Astrocyte of the cerebellum (primary cell): ENCODE results near the gene ALG2.
"Not testable (repeated sequence)": the region's sequence is repeated elsewhere in the genome, so short reads cannot be mapped to it uniquely, and the experiment has no call there.

Source experiments
- DNase-seq: peaks from one replicate; pipeline ENCODE4 v3.0.0-alpha.2; 2011; ENCODE audit warnings: low read depth
- H3K4me3 ChIP-seq: 2 replicates; pipeline ENCODE4 v1.5.1; 2011; ENCODE audit warnings: mild to moderate bottlenecking, low read depth, low read length, moderate library complexity
- in situ Hi-C: cut with HindIII; loops from 2 replicates; pipeline ENCODE4 v1.10.0; 2017; ENCODE audit warnings: low sequenced_read_pairs
- TF ChIP-seq, protein P1 (sequence below): IDR thresholded peaks from 2 replicates; pipeline ENCODE4 v1.5.1; 2012; ENCODE audit warnings: low read length, low read depth, moderate library complexity, mild to moderate bottlenecking; ENCODE audit errors: missing control alignments

Gene ALG2

DNA sequence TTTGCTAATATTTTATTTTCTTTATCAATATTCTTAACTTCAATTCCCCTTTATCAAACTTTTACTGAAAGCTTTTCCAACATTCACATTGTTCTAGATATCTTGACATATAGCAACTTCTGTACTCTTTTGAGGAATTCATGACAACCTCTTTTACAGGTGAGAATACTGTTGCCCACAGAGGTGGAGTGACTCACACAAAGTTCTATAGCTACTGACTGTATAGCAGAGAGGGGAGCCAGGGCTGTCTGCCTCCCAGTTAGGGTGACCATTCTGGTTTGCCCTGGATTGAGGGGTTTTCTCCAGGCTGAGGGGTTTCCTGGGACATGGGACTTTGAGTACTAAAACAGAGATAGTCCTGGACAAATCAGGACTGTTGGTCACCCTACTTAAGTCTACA is 16.6 kb upstream of the ALG2 start:
- in situ Hi-C loops, result no loop called here

DNA sequence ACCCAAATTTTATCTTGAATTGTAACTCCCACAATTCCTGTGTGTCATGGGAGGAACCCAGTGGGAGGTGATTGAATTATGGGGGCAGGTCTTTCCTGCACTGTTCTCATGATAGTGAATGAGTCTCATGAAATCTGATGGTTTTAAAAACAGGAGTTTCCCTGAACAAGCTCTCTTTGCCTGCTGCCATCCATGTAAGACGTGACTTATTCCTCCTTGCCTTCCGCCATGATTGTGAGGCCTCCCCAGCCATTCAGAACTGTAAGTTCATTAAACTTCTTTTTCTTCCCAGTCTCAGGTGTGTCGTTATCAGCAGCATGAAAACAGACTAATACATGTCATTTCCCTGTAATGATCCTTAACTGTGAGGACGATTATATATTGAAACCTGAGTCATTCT is 16.1 kb upstream of the ALG2 start:
- in situ Hi-C loops, result not testable (repeated sequence)

More for the DNA sequence above, 16.6 kb upstream of the ALG2 start:
- no peak for DNase-seq
- H3K4me3 ChIP-seq, result no peak overlapping the region
- TF ChIP-seq, protein P1, sequence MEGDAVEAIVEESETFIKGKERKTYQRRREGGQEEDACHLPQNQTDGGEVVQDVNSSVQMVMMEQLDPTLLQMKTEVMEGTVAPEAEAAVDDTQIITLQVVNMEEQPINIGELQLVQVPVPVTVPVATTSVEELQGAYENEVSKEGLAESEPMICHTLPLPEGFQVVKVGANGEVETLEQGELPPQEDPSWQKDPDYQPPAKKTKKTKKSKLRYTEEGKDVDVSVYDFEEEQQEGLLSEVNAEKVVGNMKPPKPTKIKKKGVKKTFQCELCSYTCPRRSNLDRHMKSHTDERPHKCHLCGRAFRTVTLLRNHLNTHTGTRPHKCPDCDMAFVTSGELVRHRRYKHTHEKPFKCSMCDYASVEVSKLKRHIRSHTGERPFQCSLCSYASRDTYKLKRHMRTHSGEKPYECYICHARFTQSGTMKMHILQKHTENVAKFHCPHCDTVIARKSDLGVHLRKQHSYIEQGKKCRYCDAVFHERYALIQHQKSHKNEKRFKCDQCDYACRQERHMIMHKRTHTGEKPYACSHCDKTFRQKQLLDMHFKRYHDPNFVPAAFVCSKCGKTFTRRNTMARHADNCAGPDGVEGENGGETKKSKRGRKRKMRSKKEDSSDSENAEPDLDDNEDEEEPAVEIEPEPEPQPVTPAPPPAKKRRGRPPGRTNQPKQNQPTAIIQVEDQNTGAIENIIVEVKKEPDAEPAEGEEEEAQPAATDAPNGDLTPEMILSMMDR, result no peak

DNA sequence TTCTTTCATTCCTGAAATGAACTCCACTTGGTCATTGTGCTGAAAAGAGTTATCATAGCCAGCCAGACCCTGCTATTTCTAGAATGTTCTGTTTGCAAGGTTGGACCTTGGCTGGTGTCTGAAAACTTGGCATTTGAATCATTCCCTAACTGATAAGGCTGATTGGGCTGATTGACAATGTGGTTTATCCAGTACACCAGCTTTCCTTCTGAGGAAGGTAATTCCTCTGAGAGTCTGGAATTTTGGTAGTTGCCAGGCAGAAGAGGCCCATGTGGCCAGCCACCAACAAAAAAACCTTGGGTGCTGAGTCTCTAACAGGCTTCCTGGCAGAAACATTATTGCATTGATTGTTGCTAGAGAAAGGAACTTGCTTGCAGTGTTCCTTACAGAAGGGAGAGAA is 15.6 kb upstream of the ALG2 start:
- TF ChIP-seq, protein P1, result no peak
- no peak for DNase-seq
- in situ Hi-C loops, result no loop called here
- H3K4me3 ChIP-seq, result no peak overlapping the region

More for the DNA sequence above, 16.1 kb upstream of the ALG2 start:
- DNase-seq, H3K4me3 ChIP-seq: not testable (repeated sequence)

DNA sequence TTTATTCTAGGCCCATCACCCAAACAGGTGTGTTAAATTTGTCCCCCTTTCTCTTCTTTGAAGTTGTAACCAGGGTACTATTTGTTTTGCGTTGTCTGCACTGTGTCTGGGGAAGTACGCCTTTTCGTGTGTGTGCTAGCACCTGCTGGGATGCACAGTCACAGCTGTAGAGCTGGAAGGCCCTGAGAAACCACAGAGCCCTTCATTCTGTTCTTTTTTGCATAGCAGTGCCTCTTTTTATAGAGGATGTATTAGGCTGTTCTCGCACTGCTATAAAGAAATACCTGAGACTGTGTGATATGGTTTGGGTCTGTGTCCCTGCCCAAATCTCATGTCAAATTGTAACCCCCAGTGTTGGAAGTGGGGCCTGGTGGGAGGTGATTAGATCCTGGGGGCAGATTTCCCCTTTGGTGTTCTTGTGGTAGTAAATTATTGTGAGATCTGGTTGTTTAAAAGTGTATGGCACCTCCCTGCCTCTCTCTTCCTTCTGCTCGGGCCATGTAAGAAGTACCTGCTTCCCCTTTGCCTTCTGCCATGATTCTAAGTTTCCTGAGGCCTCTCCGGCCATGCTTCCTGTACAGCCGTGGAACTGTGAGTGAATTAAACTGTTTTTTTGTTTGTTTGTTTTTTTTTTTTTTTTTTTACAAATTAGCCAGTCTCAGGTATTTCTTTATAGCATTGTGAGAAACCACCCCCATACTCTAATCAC is 14.3 kb upstream of the ALG2 start:
- no peak overlapping the region for H3K4me3 ChIP-seq
- no peak for DNase-seq
- in situ Hi-C loops, result no loop called here
- TF ChIP-seq, protein P1, result no peak

DNA sequence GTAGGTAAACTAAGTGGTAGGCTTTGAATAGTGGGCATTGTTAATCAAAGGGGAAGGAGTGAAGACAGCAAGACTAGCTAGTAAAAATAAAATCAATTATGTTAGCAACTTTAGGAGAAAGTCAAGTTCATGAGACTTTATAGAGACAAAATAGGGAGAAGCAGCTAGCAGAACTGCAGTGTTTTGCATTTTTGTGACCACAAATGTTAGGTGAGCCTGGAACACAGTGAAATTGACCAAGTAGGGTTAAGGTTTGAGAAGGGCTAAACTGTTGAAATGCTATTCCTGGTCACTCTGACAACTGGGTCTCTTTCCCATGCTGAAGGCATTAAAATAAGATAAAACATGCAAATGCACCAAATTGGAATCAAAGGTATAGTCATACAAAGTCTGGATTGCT is 13.3 kb upstream of the ALG2 start:
- TF ChIP-seq, protein P1, result no peak
- H3K4me3 ChIP-seq, result no peak overlapping the region
- in situ Hi-C loops, result no loop called here
- no peak for DNase-seq

DNA sequence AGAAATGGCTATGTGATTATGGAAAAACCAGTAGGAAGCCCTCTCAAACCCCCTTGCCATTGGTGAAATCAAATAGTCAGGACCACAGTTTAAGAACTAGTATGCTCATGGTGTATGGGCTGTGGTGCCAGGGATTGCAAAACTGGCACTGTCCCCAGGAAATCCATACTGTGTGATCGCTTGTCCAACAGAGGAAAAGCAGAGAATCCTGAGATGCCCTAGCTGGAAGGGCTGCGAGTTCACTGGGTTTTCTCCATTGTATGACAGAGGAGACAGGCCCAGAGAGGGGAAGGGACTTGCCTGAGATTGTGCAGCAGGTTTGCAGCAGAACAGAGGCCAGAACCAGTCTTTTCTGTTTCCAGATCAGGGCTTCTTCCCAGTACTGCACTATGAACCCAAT is 12.9 kb upstream of the ALG2 start:
- in situ Hi-C loops, result no loop called here
- DNase-seq, result no peak
- no peak overlapping the region for H3K4me3 ChIP-seq
- TF ChIP-seq, protein P1, result no peak

DNA sequence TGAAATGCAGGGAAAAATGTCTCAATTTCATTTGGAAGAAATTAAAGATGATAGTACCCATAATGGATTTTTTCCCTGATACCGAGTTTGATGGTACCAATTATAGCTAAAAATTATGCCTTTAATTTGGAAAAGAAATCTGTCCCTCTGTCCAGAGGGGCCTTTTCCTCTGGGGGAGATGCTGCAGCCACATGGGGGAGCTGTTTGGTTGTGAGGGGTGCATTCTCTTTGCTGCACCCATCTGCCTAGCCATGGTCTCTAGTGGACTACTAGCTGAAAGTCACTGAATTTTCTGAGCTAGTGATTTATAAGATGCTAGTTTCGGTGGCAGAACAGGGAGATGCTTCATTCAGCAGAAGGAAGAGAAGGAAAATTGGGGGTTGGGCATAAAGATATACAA is 10.0 kb upstream of the ALG2 start:
- H3K4me3 ChIP-seq, result no peak overlapping the region
- DNase-seq, result no peak
- in situ Hi-C loops, result no loop called here
- TF ChIP-seq, protein P1, result peak; percentile 62
